Putamen (tissue), 1 donor: ENCODE measurements around the gene MDM1.

Source experiments
- DNase-seq: peaks from one replicate; pipeline ENCODE4 v3.0.0-alpha.2; 2016; ENCODE audit warnings: low spot score

MDM1 gene

DNA sequence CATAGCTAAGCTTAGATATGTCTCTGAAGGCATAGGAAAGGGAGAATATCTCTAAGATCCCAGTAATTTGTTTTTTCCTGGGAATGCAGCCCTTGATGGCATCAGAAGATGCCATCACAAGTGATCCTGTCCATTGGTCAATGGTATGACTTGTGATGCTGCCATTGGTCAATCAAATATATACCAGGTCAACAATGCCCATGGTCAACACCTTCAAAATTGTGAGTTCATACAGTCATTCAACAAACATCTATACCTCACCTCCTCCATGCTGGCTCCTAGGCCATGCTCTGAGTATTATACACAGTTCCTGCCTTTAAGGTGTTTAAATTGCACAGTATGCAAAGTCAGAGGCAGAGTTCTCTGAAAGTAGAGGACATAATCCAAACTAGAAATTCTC lies 59.4 kb downstream of the MDM1 start:
- DNase-seq, result no peak

DNA sequence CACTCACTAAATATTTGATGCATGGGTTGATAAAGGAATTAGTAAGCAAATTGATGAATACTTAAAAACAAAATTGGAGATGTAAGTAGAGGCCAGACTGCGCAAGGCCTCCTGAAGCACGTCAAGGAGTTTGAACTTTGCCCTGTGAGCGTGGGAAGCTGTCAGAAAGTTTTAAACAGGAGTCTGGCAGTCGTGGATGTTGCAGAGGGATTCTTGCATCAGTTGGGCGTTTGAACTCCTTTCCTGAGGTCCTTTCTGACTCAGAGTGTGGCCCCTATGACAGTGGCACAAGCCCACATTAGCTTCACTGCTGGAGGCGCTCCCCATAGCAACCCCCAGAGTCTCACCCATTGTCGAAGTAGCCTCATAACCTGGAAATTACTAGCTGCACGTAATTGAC lies 60.8 kb downstream of the MDM1 start:
- no peak for DNase-seq

DNA sequence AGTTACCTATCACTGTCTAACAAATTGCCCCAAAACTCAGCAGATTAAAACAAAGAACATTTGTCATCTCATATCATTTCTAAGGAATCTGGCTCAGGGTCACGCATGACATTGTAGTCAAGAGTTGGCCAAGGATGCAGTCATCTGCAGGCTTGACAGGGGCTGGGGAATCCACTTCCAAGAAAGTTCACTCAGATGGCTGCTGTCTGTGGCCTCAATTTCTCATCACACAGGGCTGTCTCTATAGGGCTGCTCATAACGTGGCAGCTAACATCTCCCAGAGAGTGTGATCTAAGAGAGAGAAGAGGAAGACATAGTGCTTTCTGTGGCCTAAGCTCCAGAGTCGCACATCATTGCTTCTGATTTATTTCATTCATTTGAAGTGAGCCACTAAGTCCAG lies 61.8 kb downstream of the MDM1 start:
- DNase-seq, result no peak

DNA sequence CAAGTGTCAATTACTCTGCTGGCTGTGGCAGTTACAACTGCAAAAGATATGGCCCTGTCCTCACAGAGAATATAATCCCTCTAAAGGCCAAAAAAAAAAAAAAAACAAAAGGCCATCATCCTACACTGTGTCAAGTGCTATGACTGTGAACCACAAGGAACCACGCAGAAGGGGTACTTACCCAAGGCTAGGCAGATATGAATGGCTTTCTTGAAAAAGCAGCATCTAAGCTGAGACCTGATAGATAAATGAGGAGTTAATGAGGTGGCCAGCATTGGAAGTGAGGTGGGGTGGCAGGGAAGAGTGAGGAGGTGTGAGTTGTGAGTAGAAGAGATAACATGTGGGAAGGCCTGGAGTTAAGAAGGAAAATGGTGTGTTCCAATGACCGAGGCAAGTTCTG lies 62.4 kb downstream of the MDM1 start:
- DNase-seq, result no peak

DNA sequence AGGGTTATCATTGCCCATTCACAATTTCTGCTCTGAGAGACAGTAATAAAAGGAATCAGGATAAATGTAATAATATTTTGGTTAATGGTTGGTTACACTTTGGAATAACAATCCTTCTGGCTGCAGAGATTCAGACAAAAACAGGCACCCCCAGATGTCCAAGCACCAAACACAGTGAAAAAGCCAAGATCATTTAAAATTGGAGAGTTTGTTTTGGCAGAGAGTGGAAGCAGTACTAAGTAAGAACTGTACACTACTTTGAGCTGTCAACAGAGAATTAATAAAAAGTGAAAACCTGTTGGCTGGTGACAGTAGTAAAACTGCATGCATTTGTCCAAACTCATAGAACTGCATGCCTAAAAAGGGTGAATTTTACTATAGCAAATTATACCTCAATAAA lies 63.2 kb downstream of the MDM1 start:
- no peak for DNase-seq

DNA sequence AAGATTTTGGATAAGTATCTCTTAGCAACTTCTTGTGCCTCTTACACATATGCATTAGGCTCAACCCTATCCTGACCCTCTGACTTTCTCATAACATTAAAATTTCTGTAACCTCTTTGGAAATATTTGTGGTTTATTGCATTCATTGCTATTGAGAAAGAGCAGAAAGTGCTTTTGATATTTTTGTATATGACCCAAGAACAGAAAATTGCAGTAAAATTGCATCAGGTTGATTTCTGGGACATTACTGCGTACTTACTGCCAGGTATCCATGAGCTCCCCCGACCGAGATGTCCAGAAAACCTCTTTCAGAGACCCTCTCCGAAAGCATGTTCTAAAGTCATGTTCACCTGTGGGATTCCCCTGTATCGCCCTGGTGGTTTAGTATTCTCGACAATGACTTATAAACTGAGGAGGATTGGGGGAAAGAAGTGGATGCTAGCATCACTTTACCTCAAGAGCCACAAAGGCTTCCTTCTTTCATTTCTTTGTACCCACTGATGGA lies 64.2 kb downstream of the MDM1 start:
- no peak for DNase-seq

DNA sequence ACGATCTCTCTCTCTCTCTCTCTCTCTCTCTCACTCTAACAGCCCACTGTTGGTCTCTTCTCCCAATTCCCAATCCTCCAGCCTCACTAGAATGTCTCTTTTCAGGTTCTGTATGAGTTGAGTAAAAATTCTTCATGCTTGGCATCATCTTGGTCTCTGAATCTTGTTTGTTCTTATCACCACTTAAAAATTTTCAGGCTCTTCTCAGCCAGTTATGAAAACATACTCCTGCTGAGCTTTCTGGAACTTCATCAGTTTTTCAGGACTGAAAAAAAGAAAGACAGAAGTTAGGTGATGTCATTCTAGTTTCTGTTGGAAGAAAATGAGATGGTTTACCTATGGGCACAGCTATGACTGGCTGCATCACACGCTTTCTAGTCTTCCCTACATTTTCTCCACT lies 67.3 kb downstream of the MDM1 start:
- no peak for DNase-seq

DNA sequence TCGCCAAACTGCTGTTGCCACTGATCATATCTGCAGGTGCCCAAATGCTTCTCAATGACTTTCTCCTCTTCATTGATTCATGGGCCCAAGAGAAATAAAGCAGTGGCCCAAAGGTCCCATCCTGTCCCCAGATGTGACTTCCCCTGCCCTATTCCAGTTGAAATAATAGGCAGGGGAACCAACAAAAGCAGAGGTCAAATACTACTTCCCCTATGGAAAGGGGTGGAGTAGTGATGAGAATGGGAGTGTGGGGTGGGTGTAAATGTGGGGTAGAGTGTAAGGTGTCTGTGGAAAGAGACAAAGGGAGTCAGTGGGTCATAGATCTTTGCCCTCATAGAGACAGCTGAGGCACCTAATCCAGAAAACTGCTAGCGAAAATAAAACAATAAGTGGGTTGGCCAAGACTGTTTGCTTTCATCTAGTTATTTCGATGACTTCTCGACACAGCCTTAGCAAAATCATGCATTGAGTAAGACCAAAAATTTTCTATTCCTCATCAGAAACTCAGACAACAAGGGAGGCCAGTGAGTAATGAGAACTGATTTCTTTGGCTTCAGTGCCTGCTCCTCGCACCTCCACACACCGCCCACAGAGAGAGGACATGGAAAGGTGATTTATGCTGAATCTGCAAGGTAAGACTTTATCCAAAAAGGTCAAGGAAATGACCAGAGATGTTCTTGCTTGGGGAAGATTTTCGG lies 67.9 kb downstream of the MDM1 start:
- DNase-seq, result no peak

DNA sequence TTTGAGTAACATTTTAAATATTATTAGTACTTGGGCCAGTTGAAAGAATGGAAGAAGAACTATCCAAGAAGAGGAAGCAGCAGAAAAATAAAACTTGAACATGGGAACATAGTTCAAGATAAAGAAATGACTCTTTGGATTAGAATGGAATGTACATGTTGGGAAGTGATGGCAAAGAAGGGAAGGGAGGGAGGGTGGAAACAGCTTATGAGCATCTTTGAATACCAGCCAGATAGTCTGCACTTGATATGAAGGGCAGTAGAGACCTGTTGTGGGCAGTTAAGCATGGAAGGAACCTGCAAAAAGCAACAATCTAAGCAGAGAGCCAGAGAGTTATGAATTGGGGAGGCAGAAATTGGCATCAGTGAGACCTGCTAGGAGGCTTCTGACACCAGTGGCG lies 68.8 kb downstream of the MDM1 start:
- DNase-seq, result no peak

DNA sequence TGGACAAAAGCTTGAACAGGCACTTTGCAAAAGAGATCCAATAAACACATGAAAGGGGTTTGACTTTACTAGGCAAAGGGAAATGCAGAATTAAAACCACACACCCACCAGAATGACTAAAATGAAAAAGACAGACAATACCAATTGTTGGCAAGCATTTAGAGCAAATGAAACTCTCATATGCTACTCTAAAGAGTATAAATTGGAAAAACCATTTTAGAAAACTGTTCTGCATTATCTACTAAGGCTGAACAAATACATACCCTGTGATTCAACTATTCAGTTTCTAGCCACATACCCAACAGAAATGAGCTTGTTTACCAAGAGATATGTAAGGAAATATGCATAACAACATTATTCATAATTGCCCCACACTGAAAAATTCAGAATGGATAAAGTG lies 70.3 kb downstream of the MDM1 start:
- no peak for DNase-seq

DNA sequence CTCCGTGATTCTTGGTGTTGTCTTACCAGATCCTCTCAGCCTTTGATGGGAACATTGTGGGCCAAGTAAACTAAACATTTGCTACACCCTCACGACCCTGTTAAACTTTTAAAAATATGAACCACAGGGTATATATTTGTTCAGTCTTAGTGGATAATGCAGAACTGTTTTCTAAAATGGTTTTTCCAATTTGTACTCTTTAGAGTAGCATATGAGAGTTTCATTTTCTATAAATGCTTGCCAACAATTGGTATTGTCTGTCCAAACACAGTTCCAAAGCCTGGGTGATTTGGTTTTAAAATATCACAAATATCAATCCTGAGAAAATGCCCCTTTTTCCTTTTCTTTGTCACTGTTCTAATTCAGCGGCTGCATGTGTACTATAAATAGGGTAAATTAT lies 72.0 kb downstream of the MDM1 start:
- no peak for DNase-seq

DNA sequence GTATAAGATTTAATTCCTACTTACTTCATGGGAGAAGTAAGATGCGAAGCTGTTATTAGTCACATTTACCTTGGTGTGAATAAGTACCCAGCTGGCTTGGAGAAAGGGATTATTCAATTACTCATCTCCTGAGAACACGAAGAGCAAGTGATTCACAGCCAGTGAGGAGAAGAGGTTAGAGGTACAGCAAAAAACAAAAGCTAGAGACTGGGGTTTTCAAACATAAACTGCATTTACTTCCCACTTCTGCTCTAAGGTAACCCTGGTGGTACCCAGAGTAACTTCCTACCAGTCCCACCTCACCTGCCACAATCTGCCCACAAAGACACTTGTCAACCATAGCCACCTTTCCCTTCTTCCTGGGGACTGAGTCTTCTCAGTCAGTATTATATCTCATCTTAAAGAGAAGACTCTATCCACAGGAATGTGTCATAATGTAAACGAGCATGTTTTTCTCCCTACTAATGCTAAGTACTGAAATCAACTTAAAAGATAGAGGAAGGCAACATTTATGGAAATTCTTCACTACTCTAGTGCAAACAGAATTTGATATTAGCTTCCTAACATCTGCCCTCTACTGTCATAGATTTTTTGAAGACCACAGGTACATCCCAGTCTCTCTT lies 72.7 kb downstream of the MDM1 start:
- no peak for DNase-seq

DNA sequence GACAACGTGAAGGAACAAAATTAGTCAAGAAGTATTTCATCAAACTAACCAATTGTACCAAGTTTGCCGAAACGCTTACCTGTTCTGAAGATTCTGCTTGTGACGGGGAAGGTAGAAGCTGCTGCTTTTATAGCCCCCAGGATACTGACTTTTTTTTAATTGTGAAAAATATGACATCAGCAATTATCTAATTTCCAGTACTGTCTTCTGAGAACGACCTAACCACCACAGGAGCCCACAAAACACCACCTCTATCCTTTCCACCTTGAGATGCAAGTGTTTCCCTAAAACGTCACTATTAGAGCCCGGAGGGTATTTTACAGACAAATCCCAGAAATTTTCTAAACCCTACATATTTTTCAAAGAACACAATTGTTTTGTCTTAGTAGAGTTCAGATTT lies 78.7 kb downstream of the MDM1 start, which contains the start of gene IL22:
Gene IL22 (minus strand): TSS at position 101 of the 400 bp plus-strand sequence. CDS start 156 bp downstream, outside the sequence.
- DNase-seq, result no peak

DNA sequence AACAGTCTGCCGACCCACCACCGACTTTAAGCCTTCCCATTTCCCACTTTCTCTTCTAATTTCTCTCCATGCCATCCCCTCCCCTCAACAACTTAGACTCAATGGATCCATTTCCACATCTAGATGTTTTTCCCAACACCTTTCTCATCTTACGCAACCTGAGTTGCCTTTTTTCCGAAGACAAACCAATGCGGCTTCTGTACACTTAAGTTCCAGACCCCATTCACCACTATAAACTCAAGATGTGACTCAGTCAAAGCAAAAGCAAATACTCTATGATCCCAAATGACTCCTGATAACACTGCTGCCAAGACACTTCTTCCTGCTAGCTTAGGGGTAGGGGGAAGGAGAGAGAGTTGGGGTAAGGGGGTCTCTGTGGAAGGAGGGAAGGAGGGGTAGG lies 80.1 kb downstream of the MDM1 start:
- DNase-seq, result no peak

DNA sequence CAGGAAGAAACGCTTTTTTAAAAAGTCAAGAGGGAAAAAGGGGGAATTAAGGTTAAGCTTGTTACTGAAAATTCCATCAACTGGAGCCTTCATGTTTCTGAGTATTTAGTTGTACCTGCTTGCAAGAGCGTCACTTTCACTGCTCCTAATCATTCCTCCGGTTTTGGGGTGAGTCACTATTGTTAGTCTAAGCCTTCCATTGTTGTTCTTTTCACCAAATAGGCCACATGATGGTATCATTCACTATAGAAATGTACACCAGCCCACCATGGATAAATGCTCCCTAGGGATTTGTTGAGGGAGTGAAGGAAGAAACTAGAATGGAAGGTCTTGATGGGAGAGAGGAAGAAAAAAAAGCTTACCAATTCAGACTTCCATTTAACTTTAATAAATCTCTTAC lies 81.7 kb downstream of the MDM1 start:
- no peak for DNase-seq

DNA sequence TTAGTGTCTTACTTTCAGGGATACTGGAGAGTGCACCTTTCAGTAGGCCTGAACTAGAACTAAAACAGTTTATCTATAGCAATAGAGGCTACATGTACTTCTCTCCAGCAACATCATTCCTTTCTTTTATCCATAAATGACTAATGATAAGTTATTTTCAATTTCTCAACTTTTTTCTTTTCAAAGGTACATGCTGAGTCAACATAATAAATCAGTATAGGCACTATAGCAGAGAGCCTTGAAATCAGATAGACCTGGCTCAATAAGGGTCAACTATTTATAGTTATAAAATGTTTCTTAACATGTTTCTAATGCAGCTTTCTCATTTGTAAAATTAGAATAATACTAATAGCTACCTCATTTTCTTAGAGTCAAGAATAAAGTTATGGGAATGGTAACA lies 84.4 kb downstream of the MDM1 start:
- DNase-seq, result no peak

DNA sequence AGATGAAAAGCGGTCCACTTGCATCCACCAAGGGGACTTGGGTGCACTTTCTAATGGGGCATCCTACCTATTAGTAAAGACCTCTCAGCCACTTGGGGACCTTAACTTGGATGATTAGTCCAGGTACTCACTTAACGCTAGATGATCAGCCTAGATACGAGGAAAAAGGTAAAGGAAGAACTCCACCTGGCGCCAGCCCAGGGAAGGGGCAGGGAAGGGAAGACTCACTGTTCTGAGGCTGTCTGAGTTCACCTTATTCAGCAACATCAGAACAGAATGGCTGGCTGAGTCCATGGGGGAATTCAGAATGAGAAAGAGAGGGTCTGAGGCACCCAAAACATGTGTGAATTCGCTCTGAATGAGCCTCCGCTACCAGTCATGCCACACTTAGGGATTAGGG lies 85.8 kb downstream of the MDM1 start:
- no peak for DNase-seq

DNA sequence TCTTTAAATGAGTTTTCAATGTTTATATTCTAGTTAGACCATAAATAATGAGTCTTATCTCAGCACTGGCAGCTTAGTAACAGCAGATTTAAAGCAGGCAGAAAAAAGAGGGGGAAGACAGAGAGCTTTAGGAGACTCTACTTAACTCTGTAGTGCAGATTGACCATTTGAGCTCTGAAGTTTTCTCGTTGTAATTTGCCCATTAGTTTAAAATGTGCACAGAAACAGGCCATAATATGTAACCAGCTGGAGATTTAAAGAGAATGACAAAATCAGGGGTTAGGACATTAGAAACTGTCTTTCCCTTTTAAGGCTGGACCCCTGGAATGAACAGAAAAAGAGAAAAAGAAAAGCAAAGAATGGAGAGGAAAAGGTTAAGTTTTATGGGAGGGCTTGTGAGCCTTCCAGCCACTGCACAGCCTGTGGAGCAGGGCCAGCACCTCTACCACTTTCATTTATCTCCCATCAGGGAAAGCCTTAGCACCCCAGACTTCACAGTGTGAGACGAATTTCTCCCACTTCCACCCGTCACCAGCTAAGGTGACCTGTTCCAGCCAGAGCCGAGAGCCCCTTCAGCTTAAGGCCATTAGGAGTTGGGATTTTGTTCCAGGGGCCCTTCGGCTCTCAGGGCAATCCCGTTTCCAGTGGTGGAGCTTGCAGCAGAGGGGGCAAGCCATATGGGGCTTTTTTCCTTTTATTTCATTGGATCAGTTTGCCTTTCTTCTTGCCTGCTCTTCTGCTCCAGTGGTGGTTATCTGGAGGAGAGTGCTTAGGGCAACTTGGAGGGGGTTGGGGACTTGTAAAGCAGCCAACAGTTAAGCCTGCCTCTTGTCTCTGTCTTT lies 86.8 kb downstream of the MDM1 start:
- DNase-seq, result no peak
